GM18502 (cell line): ENCODE results near the gene DEFB121.
"Not testable (repeated sequence)": the region's sequence is repeated elsewhere in the genome, so short reads cannot be mapped to it uniquely, and the experiment has no call there.

Experiments used
- ATAC-seq: cut with Tn5 transposase; IDR thresholded peaks from one replicate; pipeline ENCODE4 v1.9.1; 2021; ENCODE audit warnings: mild to moderate bottlenecking; ENCODE audit not compliant: unreplicated experiment, poor library complexity

DEFB121 gene

GRCh38 chr20:31364272-31364671 lies 41.7 kb downstream of the DEFB121 start:
- not testable (repeated sequence) for ATAC-seq

- no peak for ATAC-seq
Measured at GRCh38 chr20:31363295-31363694, 42.7 kb downstream of the DEFB121 start.

- no peak for ATAC-seq
Measured at GRCh38 chr20:31355981-31356380, 50.0 kb downstream of the DEFB121 start.
